Skeletal muscle satellite cell (primary cell): ENCODE measurements around the gene RCOR1.

Source experiments
- H3K27me3 ChIP-seq: 2 replicates; pipeline ENCODE4 v1.7.0; 2013; ENCODE audit warnings: low read length; ENCODE audit not compliant: control insufficient read depth, insufficient read depth
- H3K36me3 ChIP-seq: 2 replicates; pipeline ENCODE4 v1.7.0; 2013; ENCODE audit warnings: mild to moderate bottlenecking, control low read depth, low read length; ENCODE audit not compliant: insufficient read depth
- H3K4me1 ChIP-seq: 2 replicates; pipeline ENCODE4 v1.7.0; 2013; ENCODE audit warnings: low read length; ENCODE audit not compliant: control insufficient read depth, insufficient read depth
- H3K4me2 ChIP-seq: 2 replicates; pipeline ENCODE4 v1.7.0; 2013; ENCODE audit warnings: mild to moderate bottlenecking, low read length
- H3K4me3 ChIP-seq: 2 replicates; pipeline ENCODE4 v1.7.0; 2013; ENCODE audit warnings: low read length
- H3K9ac ChIP-seq: 2 replicates; pipeline ENCODE4 v1.7.0; 2013; ENCODE audit warnings: mild to moderate bottlenecking, low read depth, low read length, moderate library complexity
- H3K9me3 ChIP-seq: replicated peaks from 2 replicates; pipeline ENCODE4 v1.7.0; 2013; ENCODE audit warnings: mild to moderate bottlenecking, control low read depth, low read length

RCOR1 gene

GRCh38 chr14:102734436-102734835 lies 142.0 kb downstream of the RCOR1 start:
- Histone ChIP-seq H3K4me2 (no peak overlapping the region), H3K9me3 (no peaks in the 10 kb centered on the region), H3K36me3 (peaks cover 5% of the 10 kb centered on the region), H3K9ac (no peak overlapping the region), H3K4me1 (no peaks in the 10 kb centered on the region), H3K27me3 (no peaks in the 10 kb centered on the region), H3K4me3 (no peak overlapping the region)

GRCh38 chr14:102736956-102737355 lies 144.5 kb downstream of the RCOR1 start:
- Histone ChIP-seq H3K36me3 (no peaks in the 10 kb centered on the region), H3K27me3 (no peaks in the 10 kb centered on the region), H3K4me3 (no peak overlapping the region), H3K9ac (no peak overlapping the region), H3K9me3 (no peaks in the 10 kb centered on the region), H3K4me1 (no peaks in the 10 kb centered on the region), H3K4me2 (no peak overlapping the region)

- no peaks in the 10 kb centered on the region for H3K36me3 ChIP-seq
- no peak overlapping the region for H3K9ac ChIP-seq
- H3K4me3 ChIP-seq = no peak overlapping the region
- no peaks in the 10 kb centered on the region for H3K9me3 ChIP-seq
- H3K4me1 ChIP-seq = no peaks in the 10 kb centered on the region
- H3K27me3 ChIP-seq = no peaks in the 10 kb centered on the region
- H3K4me2 ChIP-seq = no peak overlapping the region
Observed at GRCh38 chr14:102737402-102738372, 145.2 kb downstream of the RCOR1 start.

GRCh38 chr14:102738373-102739189 lies 146.1 kb downstream of the RCOR1 start:
- Histone ChIP-seq H3K4me3 (no peak overlapping the region), H3K4me1 (no peaks in the 10 kb centered on the region), H3K27me3 (no peaks in the 10 kb centered on the region), H3K4me2 (no peak overlapping the region), H3K36me3 (no peaks in the 10 kb centered on the region), H3K9me3 (no peaks in the 10 kb centered on the region), H3K9ac (no peak overlapping the region)

GRCh38 chr14:102739190-102739469 lies 146.7 kb downstream of the RCOR1 start:
- no peaks in the 10 kb centered on the region for H3K4me1 ChIP-seq
- no peaks in the 10 kb centered on the region for H3K9me3 ChIP-seq
- no peak overlapping the region for H3K4me3 ChIP-seq
- no peaks in the 10 kb centered on the region for H3K27me3 ChIP-seq
- no peak overlapping the region for H3K4me2 ChIP-seq
- no peak overlapping the region for H3K9ac ChIP-seq
- H3K36me3 ChIP-seq = no peaks in the 10 kb centered on the region

DNA sequence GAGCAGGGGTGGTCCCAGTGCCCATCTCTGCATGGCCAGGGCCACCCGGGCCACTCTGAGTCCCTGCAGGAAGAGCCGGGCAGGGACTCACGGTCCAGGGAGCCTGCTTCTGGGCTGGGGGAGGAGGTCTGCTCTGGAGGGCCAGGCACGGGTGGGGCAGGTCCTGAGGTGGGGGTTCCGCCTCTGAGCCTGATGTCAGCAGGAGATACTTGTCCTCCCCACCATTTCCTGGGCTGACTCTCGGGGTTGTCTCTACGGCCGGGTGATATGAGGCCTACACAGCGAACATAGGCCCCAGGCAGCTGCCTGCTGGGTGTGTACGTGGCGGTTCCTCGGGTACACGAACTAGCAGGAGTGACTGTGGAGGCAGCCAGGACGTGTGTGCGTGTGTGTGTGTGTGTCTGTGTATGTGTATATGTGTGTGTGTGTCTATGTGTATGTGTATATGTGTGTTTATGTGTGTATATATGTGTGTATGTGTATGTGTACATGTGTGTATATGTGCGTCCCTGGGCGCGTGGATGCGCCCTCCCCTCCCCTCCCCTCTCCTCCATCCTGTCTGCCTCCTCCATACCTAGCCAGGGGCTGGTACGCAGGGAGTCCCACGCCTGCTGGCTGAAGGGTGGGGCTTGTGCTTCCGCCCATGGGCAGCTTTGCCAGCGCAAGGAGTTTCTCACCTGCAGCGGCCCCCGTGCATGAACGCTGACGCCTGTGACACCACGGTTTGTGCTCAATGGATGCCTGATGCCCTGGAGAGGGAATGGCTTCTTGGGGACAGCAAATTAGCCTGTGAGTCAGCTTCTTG lies 154.4 kb downstream of the RCOR1 start:
- Histone ChIP-seq H3K4me2 (no peak overlapping the region), H3K9me3 (no peaks in the 10 kb centered on the region), H3K4me3 (no peak overlapping the region), H3K36me3 (peaks cover 6% of the 10 kb centered on the region), H3K4me1 (no peaks in the 10 kb centered on the region), H3K9ac (no peak overlapping the region), H3K27me3 (no peaks in the 10 kb centered on the region)

GRCh38 chr14:102748806-102749205 lies 156.4 kb downstream of the RCOR1 start:
- H3K36me3 ChIP-seq = peaks cover 6% of the 10 kb centered on the region
- H3K27me3 ChIP-seq = no peaks in the 10 kb centered on the region
- H3K9me3 ChIP-seq = no peaks in the 10 kb centered on the region
- no peak overlapping the region for H3K4me3 ChIP-seq
- H3K4me2 ChIP-seq = no peak overlapping the region
- no peaks in the 10 kb centered on the region for H3K4me1 ChIP-seq
- H3K9ac ChIP-seq = no peak overlapping the region

DNA sequence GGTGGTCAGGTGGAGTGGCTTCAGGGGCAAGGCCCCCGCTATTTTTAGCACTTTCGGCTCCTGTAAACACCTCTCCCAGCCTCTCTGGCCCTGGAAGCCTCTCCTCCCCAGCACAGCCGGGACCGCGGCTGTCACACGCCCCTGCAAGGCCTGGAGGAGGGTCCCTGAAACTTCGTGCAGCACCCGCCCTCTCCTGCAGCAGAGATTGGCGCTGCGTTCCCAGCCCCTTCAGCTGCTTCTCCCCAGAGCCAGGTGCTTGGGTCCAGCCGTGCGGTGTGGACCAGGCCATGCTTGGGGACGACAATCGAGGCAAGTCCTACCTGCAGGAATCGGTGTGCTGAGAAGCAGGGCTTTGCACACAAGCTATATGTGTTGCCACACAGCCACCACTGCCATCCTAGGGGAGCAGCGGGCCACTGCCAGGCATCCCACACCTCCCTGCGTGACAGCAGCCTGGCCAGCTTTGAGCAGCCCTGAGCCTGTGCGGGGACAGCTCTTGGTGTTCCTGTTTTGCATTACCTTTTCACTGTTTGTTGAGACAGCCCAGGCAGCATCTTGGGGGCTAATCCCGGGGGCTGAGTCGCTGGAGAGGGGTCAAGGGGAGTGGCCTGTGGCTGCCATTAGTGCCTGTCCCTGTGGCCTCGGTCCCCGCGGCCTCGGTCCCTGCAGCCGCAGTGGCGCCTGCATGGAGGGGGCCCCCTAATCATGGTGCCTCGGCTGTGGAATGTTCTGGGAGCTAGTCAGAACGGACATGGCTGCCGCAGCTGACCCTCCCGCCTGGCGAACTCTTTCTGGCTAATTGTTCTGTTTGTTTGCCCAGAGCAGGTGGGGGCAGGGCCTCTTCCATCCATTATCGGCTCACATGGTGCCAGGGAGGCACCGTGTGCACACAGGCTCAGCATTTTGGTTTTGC lies 157.2 kb downstream of the RCOR1 start:
- Histone ChIP-seq H3K4me3 (no peak overlapping the region), H3K9ac (no peak overlapping the region), H3K27me3 (no peaks in the 10 kb centered on the region), H3K36me3 (peaks cover 6% of the 10 kb centered on the region), H3K9me3 (no peaks in the 10 kb centered on the region), H3K4me2 (no peak overlapping the region), H3K4me1 (no peaks in the 10 kb centered on the region)

GRCh38 chr14:102750376-102750775 lies 157.9 kb downstream of the RCOR1 start:
- Histone ChIP-seq H3K9ac (no peak overlapping the region), H3K27me3 (no peaks in the 10 kb centered on the region), H3K4me1 (no peaks in the 10 kb centered on the region), H3K9me3 (no peaks in the 10 kb centered on the region), H3K4me2 (no peak overlapping the region), H3K36me3 (peaks cover 6% of the 10 kb centered on the region), H3K4me3 (no peak overlapping the region)

- no peaks in the 10 kb centered on the region for H3K27me3 ChIP-seq
- H3K36me3 ChIP-seq = peaks cover 6% of the 10 kb centered on the region
- H3K9ac ChIP-seq = no peak overlapping the region
- no peak overlapping the region for H3K4me3 ChIP-seq
- H3K4me1 ChIP-seq = no peaks in the 10 kb centered on the region
- no peaks in the 10 kb centered on the region for H3K9me3 ChIP-seq
- no peak overlapping the region for H3K4me2 ChIP-seq
Observed at GRCh38 chr14:102751088-102751487, 158.6 kb downstream of the RCOR1 start.
